GM12878 (cell line): ENCODE results near the gene MCRIP2. TPM values are rescaled to one million over a fixed set of nuclear protein-coding genes. Genes with fewer than 3 reads are reported as not detected.

Source experiments
- MTA2 ChIP-seq: fragments of 450-650 bp; IDR thresholded peaks from 2 replicates; pipeline ENCODE4 v1.6.1; 2016; ENCODE audit warnings: low read depth, mild to moderate bottlenecking, moderate library complexity
- MTA3 ChIP-seq: IDR thresholded peaks from 2 replicates; pipeline ENCODE4 v1.6.1; 2012; ENCODE audit warnings: low read length, inconsistent platforms, borderline replicate concordance
- MXI1 ChIP-seq: fragments of 150-350 bp; IDR thresholded peaks from 2 replicates; pipeline ENCODE4 v1.6.1; 2011; ENCODE audit warnings: low read depth, mild to moderate bottlenecking, inconsistent platforms, low read length, improper control_type of control experiment
- NFYA ChIP-seq: IDR thresholded peaks from 2 replicates; pipeline ENCODE4 v1.6.1; 2011; ENCODE audit warnings: low read depth, mild to moderate bottlenecking, low read length, improper control_type of control experiment, borderline replicate concordance
- RAD51 ChIP-seq: fragments of 450-650 bp; IDR thresholded peaks from 2 replicates; pipeline ENCODE4 v1.6.1; 2016; ENCODE audit warnings: moderate library complexity, mild to moderate bottlenecking, inconsistent platforms
- RFX5 ChIP-seq: IDR thresholded peaks from 2 replicates; pipeline ENCODE4 v1.6.1; 2011; ENCODE audit warnings: low read depth, low read length, improper control_type of control experiment
- SIN3A ChIP-seq: IDR thresholded peaks from 2 replicates; pipeline ENCODE4 v1.6.1; 2012; ENCODE audit warnings: low read depth, low read length, improper control_type of control experiment
- SREBF1 ChIP-seq: IDR thresholded peaks from 2 replicates; pipeline ENCODE4 v1.6.1; 2012; ENCODE audit warnings: mild to moderate bottlenecking, low read length
- STAT1 ChIP-seq: fragments of 450-650 bp; conservative IDR thresholded peaks from 2 replicates; pipeline ENCODE4 v1.6.1; 2014; ENCODE audit warnings: antibody characterized with exemption, mild to moderate bottlenecking
- TBL1XR1 ChIP-seq: IDR thresholded peaks from 2 replicates; pipeline ENCODE4 v1.6.1; 2012; ENCODE audit warnings: low read depth, low read length, improper control_type of control experiment
- ZBED1 ChIP-seq: IDR thresholded peaks from 2 replicates; pipeline ENCODE4 v1.6.1; 2016; ENCODE audit warnings: borderline replicate concordance
- ZNF24 ChIP-seq: fragments of 450-650 bp; IDR thresholded peaks from 2 replicates; pipeline ENCODE4 v1.6.1; 2017; ENCODE audit warnings: antibody characterized with exemption, mild to moderate bottlenecking
- polyA plus RNA-seq, 11 experiments: library from polyadenylated mRNA; depleted of rRNA in 4 of 11; unstranded in 6 of 11; stranded (reverse) in 5 of 11; fragments of >200 nt; fragmentation: Nextera tagmentation in 4 of 11; fragmentation: Illumina TruSeq in 1 of 11; extraction: Ambion mirVana in 4 of 11; extraction: Trizol in 1 of 11; gene quantifications; 1 replicate in 1 of 11; 2 replicates in 10 of 11; pipeline versions ENCODE4 v1.2.1 to v1.2.3, GENCODE V29; 2011 to 2016; ENCODE audit warnings: inconsistent platforms in 2 of 11, missing spikeins in 2 of 11, low read depth in 1 of 11
- total RNA-seq, 4 experiments: library from RNA; depleted of rRNA in 3 of 4; stranded (reverse); fragments of >200 nt in 3 of 4; fragmentation: Illumina TruSeq in 1 of 4; extraction: Trizol in 1 of 4; gene quantifications; 2 replicates each; pipeline versions ENCODE4 v1.2.1 to v1.2.3, GENCODE V29; 2013 to 2021
- TF ChIP-seq, protein P1 (sequence below): fragments of 450-650 bp; conservative IDR thresholded peaks from 2 replicates; pipeline ENCODE4 v1.6.1; 2017; ENCODE audit warnings: mild to moderate bottlenecking, moderate library complexity
- TF ChIP-seq, protein P2 (sequence below): fragments of 150-350 bp; IDR thresholded peaks from 2 replicates; pipeline ENCODE4 v1.6.1; 2016; ENCODE audit warnings: low read depth, low read length
- TF ChIP-seq, protein P3 (sequence below): IDR thresholded peaks from 2 replicates; pipeline ENCODE4 v1.6.1; 2011; ENCODE audit warnings: borderline replicate concordance, low read depth, mild to moderate bottlenecking, moderate library complexity, mixed read lengths, low read length; ENCODE audit not compliant: insufficient read depth; ENCODE audit errors: extremely low read length
- TF ChIP-seq, protein P4 (sequence below): fragments of 450-650 bp; formaldehyde crosslinking; IDR thresholded peaks from 2 replicates; pipeline ENCODE4 v1.5.0; 2022; ENCODE audit warnings: mild to moderate bottlenecking, missing genetic modification characterization
- TF ChIP-seq, protein P5 (sequence below): fragments of 450-650 bp; IDR thresholded peaks from 2 replicates; pipeline ENCODE4 v1.6.1; 2017; ENCODE audit warnings: antibody characterized with exemption, mild to moderate bottlenecking, moderate library complexity

MCRIP2 gene
- total and polyA plus RNA-seq, 10 of the 15 experiments (the other 5 are each of a cell fraction or from before 2014, with no cell fraction given), result 0.19 to 93.1 (median 57.9) TPM

DNA sequence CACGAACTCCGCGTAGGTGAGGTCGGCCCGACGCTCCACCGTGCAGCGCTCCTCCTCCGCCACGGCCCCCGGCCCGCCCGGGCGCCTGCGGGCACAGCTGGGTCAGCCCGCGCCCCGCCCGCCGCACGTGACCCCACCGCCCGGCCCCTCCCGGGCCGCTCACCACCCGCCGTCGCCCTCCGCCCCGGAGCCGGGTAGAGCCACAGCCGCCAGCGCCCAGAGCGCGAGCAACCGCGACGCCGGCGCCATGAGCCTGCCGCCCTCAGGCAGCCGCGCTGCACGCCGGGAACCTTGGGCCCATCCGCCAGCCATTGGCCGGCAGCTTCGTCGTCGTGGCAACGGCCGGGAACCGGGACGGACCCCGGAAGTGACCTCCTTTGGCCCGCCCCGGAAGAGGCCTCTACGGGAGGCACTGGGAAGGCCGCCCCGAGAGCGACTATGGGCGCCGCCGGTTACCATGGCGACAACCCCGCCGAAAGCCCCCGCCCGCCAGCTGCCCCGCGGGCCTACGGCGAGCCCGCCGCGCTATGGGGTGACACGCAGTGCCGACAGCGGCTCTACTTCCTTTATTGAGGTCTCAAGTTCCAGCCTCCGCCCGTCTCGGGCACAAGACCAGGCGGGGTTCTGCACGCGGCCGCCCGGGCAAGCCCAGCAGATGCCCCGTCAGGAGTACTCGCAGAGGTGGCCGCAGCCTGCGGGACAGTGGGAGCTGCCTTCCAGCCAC, 42.6 kb downstream of the MCRIP2 start, which contains the start of gene JMJD8 (continued):
- no peak for TF ChIP-seq SREBF1
- no peak; the same call in 1 of the 2 replicates for TF ChIP-seq ZBED1
- peak; percentile 96 for TF ChIP-seq MXI1
- TF ChIP-seq RAD51, result no peak
- no peak for TF ChIP-seq TBL1XR1
- TF ChIP-seq MTA2, result no peak
- TF ChIP-seq NFYA, result no peak
- TF ChIP-seq, protein P1, sequence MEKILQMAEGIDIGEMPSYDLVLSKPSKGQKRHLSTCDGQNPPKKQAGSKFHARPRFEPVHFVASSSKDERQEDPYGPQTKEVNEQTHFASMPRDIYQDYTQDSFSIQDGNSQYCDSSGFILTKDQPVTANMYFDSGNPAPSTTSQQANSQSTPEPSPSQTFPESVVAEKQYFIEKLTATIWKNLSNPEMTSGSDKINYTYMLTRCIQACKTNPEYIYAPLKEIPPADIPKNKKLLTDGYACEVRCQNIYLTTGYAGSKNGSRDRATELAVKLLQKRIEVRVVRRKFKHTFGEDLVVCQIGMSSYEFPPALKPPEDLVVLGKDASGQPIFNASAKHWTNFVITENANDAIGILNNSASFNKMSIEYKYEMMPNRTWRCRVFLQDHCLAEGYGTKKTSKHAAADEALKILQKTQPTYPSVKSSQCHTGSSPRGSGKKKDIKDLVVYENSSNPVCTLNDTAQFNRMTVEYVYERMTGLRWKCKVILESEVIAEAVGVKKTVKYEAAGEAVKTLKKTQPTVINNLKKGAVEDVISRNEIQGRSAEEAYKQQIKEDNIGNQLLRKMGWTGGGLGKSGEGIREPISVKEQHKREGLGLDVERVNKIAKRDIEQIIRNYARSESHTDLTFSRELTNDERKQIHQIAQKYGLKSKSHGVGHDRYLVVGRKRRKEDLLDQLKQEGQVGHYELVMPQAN, result peak; percentile 74; the same call in 1 of the 2 replicates
- TF ChIP-seq, protein P2, sequence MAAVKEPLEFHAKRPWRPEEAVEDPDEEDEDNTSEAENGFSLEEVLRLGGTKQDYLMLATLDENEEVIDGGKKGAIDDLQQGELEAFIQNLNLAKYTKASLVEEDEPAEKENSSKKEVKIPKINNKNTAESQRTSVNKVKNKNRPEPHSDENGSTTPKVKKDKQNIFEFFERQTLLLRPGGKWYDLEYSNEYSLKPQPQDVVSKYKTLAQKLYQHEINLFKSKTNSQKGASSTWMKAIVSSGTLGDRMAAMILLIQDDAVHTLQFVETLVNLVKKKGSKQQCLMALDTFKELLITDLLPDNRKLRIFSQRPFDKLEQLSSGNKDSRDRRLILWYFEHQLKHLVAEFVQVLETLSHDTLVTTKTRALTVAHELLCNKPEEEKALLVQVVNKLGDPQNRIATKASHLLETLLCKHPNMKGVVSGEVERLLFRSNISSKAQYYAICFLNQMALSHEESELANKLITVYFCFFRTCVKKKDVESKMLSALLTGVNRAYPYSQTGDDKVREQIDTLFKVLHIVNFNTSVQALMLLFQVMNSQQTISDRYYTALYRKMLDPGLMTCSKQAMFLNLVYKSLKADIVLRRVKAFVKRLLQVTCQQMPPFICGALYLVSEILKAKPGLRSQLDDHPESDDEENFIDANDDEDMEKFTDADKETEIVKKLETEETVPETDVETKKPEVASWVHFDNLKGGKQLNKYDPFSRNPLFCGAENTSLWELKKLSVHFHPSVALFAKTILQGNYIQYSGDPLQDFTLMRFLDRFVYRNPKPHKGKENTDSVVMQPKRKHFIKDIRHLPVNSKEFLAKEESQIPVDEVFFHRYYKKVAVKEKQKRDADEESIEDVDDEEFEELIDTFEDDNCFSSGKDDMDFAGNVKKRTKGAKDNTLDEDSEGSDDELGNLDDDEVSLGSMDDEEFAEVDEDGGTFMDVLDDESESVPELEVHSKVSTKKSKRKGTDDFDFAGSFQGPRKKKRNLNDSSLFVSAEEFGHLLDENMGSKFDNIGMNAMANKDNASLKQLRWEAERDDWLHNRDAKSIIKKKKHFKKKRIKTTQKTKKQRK, result no peak
- 0 out of 2 replicates have a peak, but pooled peaks have one; percentile 26 for TF ChIP-seq STAT1
- peak; percentile 91 for TF ChIP-seq SIN3A
- TF ChIP-seq ZNF24, result no peak
- 0 out of 2 replicates have a peak, but pooled peaks have one; percentile 26 for TF ChIP-seq RFX5
- TF ChIP-seq, protein P3, sequence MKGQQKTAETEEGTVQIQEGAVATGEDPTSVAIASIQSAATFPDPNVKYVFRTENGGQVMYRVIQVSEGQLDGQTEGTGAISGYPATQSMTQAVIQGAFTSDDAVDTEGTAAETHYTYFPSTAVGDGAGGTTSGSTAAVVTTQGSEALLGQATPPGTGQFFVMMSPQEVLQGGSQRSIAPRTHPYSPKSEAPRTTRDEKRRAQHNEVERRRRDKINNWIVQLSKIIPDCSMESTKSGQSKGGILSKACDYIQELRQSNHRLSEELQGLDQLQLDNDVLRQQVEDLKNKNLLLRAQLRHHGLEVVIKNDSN, result peak; percentile 38
- TF ChIP-seq, protein P4, sequence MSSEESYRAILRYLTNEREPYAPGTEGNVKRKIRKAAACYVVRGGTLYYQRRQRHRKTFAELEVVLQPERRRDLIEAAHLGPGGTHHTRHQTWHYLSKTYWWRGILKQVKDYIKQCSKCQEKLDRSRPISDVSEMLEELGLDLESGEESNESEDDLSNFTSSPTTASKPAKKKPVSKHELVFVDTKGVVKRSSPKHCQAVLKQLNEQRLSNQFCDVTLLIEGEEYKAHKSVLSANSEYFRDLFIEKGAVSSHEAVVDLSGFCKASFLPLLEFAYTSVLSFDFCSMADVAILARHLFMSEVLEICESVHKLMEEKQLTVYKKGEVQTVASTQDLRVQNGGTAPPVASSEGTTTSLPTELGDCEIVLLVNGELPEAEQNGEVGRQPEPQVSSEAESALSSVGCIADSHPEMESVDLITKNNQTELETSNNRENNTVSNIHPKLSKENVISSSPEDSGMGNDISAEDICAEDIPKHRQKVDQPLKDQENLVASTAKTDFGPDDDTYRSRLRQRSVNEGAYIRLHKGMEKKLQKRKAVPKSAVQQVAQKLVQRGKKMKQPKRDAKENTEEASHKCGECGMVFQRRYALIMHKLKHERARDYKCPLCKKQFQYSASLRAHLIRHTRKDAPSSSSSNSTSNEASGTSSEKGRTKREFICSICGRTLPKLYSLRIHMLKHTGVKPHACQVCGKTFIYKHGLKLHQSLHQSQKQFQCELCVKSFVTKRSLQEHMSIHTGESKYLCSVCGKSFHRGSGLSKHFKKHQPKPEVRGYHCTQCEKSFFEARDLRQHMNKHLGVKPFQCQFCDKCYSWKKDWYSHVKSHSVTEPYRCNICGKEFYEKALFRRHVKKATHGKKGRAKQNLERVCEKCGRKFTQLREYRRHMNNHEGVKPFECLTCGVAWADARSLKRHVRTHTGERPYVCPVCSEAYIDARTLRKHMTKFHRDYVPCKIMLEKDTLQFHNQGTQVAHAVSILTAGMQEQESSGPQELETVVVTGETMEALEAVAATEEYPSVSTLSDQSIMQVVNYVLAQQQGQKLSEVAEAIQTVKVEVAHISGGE, result no peak
- TF ChIP-seq MTA3, result no peak
- TF ChIP-seq, protein P5, sequence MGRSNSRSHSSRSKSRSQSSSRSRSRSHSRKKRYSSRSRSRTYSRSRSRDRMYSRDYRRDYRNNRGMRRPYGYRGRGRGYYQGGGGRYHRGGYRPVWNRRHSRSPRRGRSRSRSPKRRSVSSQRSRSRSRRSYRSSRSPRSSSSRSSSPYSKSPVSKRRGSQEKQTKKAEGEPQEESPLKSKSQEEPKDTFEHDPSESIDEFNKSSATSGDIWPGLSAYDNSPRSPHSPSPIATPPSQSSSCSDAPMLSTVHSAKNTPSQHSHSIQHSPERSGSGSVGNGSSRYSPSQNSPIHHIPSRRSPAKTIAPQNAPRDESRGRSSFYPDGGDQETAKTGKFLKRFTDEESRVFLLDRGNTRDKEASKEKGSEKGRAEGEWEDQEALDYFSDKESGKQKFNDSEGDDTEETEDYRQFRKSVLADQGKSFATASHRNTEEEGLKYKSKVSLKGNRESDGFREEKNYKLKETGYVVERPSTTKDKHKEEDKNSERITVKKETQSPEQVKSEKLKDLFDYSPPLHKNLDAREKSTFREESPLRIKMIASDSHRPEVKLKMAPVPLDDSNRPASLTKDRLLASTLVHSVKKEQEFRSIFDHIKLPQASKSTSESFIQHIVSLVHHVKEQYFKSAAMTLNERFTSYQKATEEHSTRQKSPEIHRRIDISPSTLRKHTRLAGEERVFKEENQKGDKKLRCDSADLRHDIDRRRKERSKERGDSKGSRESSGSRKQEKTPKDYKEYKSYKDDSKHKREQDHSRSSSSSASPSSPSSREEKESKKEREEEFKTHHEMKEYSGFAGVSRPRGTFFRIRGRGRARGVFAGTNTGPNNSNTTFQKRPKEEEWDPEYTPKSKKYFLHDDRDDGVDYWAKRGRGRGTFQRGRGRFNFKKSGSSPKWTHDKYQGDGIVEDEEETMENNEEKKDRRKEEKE, result no peak
